ENCODE data around the gene ARHGAP18.
A peak's percentile ranks its signal among the peaks of the same experiment; 100 is the strongest.

Gene ARHGAP18

DNA sequence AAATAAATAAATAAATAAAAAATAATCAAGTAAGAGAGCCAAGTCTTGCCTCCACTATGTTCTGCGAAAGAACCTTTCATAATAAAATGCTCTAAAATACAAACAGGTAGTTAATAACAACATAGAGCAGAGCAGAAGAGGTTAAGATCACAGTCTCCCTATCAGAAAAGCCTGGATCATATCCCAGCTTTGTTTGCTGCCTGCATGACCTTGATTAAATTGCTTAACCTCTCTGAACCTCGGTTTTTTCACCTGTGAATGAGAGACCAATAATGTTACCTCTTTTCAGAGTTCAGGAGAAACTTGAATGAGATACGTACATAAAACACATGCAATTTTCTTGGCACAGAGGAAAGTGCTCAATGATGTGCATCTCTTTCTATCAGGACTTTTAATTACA, 44.4 kb downstream of the ARHGAP18 start:
- DNase-seq: no peak

- no peak for DNase-seq
Measured at GRCh38 chr6:129663531-129663930, 46.4 kb downstream of the ARHGAP18 start.

DNA sequence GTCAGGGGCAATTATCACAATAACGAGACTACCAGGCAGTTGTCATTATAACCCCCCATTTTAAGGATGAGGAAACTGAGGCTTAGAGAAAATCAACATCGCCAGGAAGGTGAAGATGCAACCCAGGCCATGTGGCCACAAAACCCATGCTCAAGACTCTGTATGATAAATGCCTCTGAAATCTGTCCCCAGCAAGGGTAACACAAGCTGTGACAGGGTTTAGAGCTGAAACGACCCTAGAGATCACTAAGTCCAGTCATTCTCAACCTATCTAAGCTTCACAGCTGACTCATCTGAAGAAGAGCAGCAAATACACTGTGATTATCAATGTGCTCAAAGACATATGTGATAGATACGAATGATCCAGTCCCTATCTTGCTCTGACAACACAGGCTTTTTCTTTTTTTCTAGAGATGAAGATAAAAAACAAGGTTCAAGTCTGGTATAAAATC, 47.0 kb downstream of the ARHGAP18 start:
- no peak for DNase-seq

DNA sequence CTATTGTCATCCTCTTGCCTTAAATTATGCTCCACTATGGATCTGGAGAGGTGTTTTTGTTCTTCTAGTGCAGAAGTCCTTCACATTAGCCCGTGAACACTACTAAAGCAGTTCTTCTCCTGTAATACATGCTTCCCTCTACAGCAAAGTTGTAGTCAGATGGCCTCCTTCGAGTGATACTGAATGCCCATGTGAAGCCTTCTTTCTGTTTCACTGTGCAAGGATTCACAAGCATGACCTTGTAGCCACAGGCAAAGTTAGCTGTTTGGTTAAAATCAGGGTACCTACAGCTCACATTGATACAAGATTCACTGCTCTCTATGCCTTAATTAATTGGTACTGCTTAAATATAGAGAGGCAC, 47.6 kb downstream of the ARHGAP18 start:
- DNase-seq: no peak

- DNase-seq: no peak
Measured at GRCh38 chr6:129661536-129662405, 48.2 kb downstream of the ARHGAP18 start.

GRCh38 chr6:129660346-129660676, 49.7 kb downstream of the ARHGAP18 start:
- DNase-seq: no peak

DNA sequence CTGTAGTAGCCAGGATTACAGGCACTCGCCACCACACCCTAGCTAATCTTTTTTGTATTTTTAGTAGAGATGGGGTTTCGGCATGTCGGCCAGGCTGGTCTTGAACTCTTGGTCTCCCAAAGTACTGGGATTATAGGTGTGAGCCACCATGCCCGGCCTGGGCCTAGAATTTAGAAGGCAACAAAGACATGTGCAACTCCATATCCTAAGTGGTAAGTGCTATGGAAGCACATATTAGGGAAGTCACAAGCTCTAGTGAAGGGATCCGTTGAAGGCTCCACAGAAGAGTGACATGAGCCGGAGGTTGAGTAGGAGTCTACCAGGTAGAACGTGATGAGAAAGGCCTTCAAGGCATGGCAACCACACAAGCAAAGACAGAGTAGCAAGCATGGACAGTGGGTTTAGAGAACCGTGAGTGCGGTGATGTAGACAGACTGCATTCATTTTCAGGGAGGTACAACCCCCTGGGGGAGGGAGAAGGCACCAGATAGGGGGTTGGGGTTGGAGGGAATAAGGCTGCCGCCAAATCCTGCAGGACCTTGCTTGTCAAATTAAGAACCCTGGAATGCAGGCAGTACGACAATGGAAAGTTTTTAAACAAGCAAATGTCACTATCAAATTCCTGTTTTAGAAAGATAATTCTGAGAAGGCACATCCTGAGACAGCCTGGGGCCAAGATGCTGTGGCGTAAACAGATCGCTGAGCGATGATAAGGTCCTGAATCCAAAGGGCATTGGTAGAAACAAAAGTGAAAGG, 50.2 kb downstream of the ARHGAP18 start:
- no peak for DNase-seq

DNA sequence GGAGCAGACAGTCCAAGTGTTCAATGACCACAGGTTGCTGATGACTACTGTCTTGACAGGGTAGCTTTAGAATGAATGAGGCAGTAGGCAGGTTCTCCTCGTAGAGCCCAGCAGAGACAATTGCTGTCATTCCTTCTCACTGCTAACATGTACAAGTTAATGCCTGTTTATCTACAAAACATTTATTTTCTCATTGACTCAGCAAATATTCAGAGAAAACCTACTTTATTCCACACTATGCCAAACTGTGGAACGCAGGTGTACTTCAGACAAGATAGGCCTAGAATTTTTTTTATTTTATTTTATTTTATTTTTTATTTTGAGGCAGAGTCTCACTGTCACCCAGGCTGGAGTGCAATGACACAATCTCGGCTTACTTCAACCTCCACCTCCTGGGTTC, 50.8 kb downstream of the ARHGAP18 start:
- no peak for DNase-seq

DNA sequence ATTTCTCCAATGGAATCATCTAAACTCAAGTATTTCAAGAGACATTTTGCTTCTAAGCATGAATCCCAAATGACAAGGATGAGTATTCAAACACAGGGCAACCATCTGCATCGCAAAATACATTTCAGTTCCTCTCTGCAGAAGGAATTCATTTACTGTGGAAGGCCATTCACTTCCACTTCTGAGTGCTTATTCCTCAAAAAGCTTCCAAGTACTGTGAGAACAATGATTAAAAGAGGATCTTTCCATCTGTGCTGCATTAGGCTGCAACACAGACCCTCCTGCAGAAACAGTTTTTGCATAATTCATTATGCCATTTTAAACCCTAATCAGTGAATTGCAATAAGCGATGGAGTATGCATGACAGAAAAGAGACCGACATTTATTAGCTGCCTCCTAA, 52.5 kb downstream of the ARHGAP18 start:
- peak; percentile 57 for DNase-seq

- no peak for DNase-seq
Measured at GRCh38 chr6:129655334-129655733, 54.6 kb downstream of the ARHGAP18 start.

- no peak for DNase-seq
Measured at GRCh38 chr6:129653746-129654145, 56.2 kb downstream of the ARHGAP18 start.

GRCh38 chr6:129653229-129653628, 56.7 kb downstream of the ARHGAP18 start:
- no peak for DNase-seq

GRCh38 chr6:129651291-129651691, 58.7 kb downstream of the ARHGAP18 start:
- DNase-seq: no peak

GRCh38 chr6:129648819-129649491, 61.0 kb downstream of the ARHGAP18 start:
- no peak for DNase-seq

- DNase-seq: no peak
Measured at GRCh38 chr6:129647044-129647443, 62.9 kb downstream of the ARHGAP18 start.

DNA sequence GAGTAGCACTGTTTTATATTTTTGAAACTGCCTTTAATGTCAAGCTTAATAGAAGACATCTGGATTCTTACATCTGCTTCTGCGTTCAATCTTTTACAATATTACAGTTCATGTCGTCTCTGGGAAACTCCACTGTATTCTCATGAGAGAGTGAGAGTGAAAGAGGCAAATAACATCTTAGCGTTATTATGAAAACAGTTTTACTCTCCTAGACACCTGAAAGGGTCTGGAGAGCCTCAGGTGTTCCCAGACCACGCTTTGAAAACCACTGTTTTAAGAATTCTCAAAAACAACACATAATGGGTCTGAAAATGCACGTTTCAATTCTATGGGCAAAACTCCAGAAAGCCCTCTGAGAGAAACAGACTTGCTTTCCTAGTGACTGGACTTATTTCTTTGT, 63.3 kb downstream of the ARHGAP18 start:
- no peak for DNase-seq

GRCh38 chr6:129645830-129646579, 64.0 kb downstream of the ARHGAP18 start:
- DNase-seq: no peak

GRCh38 chr6:129645106-129645829, 64.7 kb downstream of the ARHGAP18 start:
- peak; percentile 36 for DNase-seq

- DNase-seq: no peak
Measured at GRCh38 chr6:129644567-129645015, 65.4 kb downstream of the ARHGAP18 start.

DNA sequence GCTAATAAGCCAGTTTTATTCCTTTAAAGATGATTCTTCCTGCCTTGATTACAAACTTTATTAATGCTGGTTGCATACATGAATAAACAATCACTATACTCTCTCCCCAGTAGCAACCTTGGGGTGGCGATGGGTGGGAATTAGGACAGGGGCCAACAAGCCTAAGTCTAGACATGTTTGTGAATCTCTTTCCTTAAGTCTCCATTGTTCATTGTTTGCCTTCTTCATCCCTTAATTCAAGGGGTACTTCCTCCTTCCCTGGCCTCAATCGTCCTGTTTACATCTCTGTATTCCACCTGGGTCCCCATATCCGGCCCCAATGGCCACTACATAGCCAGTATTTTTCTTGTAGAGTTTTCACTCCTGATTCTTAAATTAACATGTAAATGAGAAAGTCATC, 66.0 kb downstream of the ARHGAP18 start:
- DNase-seq: no peak

DNA sequence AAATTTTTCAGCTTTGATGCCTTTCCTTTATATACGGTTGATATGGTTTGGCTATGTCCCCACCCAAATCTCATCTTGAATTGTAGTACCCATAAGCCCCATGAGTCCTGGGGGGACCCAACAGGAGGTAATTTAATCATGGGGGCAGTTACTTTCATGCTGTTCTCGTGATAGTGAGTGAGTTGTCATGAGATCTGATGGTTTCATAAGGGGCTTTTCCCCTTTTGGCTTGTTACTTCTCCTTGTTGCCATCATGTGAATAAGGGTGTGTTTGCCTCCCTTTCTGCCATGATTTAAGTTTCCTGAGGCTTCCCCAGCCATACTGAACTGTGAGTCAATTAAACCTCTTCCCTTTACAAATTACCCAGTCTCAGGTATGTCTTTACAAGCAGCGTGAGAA, 66.8 kb downstream of the ARHGAP18 start:
- peak; percentile 10 for DNase-seq

GRCh38 chr6:129642322-129642721, 67.7 kb downstream of the ARHGAP18 start:
- DNase-seq: no peak
